ENCODE measurements around the gene LRRC45. TPM values are rescaled to one million over a fixed set of nuclear protein-coding genes. Genes with fewer than 3 reads are reported as not detected.

Gene LRRC45
- total and polyA plus RNA-seq, 2 donors (not counting 3 experiments of a cell fraction or from before 2014, with no cell fraction given), result 7.6 to 22.9 TPM

DNA sequence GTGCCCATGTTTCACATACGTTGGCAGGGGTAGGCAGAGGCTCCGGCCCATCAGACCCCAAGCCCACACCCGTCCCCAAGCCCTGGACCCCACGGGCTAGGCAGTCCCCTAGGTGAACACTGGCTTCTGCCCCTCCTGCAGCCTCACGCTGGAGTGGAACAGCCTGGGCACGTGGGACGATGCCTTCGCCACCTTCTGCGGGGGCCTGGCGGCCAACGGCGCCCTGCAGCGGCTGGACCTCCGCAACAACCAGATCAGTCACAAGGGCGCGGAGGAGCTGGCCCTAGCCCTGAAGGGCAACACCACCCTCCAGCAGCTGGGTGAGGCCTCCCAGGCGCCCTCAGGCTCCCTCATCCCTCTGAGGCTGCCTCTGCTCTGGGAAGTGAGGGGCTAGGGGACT lies 1.8 kb downstream of the LRRC45 start:
- FAIRE-seq (no peak), DNase-seq (ENCODE audit: low read depth, low spot score) (no peak)
- dilution Hi-C loops (cut with MboI; ENCODE audit: extremely low pct_ligation_motif_present, low sequenced_read_pairs), result no loop called here
- H3K9ac ChIP-seq (replicated peaks; ENCODE audit: extremely low read depth, insufficient read depth, low read length), result no peak overlapping the region
- BruUV-seq (replicated peaks), result no TSS peak
- H4K20me1 ChIP-seq (replicated peaks; ENCODE audit: control insufficient read depth, extremely low read depth, insufficient read depth, low read length), result no peaks in the 10 kb centered on the region
- no peaks in the 10 kb centered on the region for H3K36me3 ChIP-seq (ENCODE audit: control insufficient read depth in 2 of 2, extremely low read depth in 1 of 2, insufficient read depth in 2 of 2, low read length in 2 of 2)
- no peaks in the 10 kb centered on the region for H3K9me1 ChIP-seq (replicated peaks; ENCODE audit: control insufficient read depth, extremely low read depth, insufficient read depth, low read length)
- peaks cover 5% of the 10 kb centered on the region for H3K79me2 ChIP-seq (ENCODE audit: control insufficient read depth, insufficient read depth, low read length)
- intact Hi-C loops (cut with micrococcal nuclease), result loop anchor here (5.0 to 10.0 kb wide), 2 partner anchors 48 to 190 kb away; partner anchors contain the start of genes ASPSCR1 and CCDC57
- no peaks in the 10 kb centered on the region for H3K27me3 ChIP-seq (ENCODE audit: control insufficient read depth in 2 of 2, insufficient read depth in 2 of 2, low read length in 2 of 2)
- TF ChIP-seq, protein P1, sequence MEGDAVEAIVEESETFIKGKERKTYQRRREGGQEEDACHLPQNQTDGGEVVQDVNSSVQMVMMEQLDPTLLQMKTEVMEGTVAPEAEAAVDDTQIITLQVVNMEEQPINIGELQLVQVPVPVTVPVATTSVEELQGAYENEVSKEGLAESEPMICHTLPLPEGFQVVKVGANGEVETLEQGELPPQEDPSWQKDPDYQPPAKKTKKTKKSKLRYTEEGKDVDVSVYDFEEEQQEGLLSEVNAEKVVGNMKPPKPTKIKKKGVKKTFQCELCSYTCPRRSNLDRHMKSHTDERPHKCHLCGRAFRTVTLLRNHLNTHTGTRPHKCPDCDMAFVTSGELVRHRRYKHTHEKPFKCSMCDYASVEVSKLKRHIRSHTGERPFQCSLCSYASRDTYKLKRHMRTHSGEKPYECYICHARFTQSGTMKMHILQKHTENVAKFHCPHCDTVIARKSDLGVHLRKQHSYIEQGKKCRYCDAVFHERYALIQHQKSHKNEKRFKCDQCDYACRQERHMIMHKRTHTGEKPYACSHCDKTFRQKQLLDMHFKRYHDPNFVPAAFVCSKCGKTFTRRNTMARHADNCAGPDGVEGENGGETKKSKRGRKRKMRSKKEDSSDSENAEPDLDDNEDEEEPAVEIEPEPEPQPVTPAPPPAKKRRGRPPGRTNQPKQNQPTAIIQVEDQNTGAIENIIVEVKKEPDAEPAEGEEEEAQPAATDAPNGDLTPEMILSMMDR (IDR thresholded peaks at IDR 0.05; ENCODE audit: extremely low read depth in 1 of 2, insufficient read depth in 1 of 2, low read depth in 1 of 2, low read length in 2 of 2), result no peak
- TF ChIP-seq EZH2 (IDR thresholded peaks at IDR 0.05; ENCODE audit: borderline replicate concordance, low read depth, low read length, severe bottlenecking) (no peak), FOS (IDR thresholded peaks at IDR 0.05; ENCODE audit: borderline replicate concordance, insufficient read depth, low read length) (no peak), POLR2AphosphoS5 (IDR thresholded peaks at IDR 0.05; ENCODE audit: insufficient read depth, low read depth, low read length) (no peak), POLR2A (IDR thresholded peaks at IDR 0.05; ENCODE audit: low read depth, low read length) (no peak), MYC (IDR thresholded peaks at IDR 0.05; ENCODE audit: low read depth, low read length) (no peak), JUN (IDR thresholded peaks at IDR 0.05; ENCODE audit: borderline replicate concordance, insufficient read depth, insufficient read length, low read depth) (no peak), GATA2 (IDR thresholded peaks at IDR 0.05; ENCODE audit: insufficient read depth, insufficient read length, low read depth, low read length) (no peak)
- TF ChIP-seq, protein P2, sequence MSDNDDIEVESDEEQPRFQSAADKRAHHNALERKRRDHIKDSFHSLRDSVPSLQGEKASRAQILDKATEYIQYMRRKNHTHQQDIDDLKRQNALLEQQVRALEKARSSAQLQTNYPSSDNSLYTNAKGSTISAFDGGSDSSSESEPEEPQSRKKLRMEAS (IDR thresholded peaks at IDR 0.05; ENCODE audit: insufficient read depth, insufficient read length), result no peak
- POLR2A ChIA-PET, result no interaction called here
- no peak overlapping the region for H3K27ac ChIP-seq (ENCODE audit: insufficient read depth, low read depth, low read length)
- H2AFZ ChIP-seq (ENCODE audit: low read depth, low read length), result no peak overlapping the region
- no peaks in the 10 kb centered on the region for H3K9me3 ChIP-seq (replicated peaks; ENCODE audit: control insufficient read depth, insufficient read depth, low read length)
- H3K4me2 ChIP-seq (ENCODE audit: insufficient read depth, low read length), result no peak overlapping the region
- CTCF ChIA-PET, result no interaction called here
- H3K4me1 ChIP-seq (ENCODE audit: control insufficient read depth, extremely low read depth, insufficient read depth, low read length), result peaks cover 12% of the 10 kb centered on the region
- no peak overlapping the region for H3K4me3 ChIP-seq (replicated peaks in 1 of 3; ENCODE audit: insufficient read depth in 1 of 3, low read depth in 1 of 3, low read length in 3 of 3)

Measured in endothelial cell of umbilical vein (primary cell).